HepG2 (cell line): ENCODE results near the gene TPP2.

Experiments
- ATF7-NPFF ChIP-seq: sonication (generic); formaldehyde crosslinking; IDR thresholded peaks from 2 replicates; pipeline ENCODE4 v1.8.1; 2023; ENCODE audit warnings: mild to moderate bottlenecking, low read depth, missing genetic modification reagents, moderate library complexity
- GRHL1 ChIP-seq: sonication (generic); formaldehyde crosslinking; conservative IDR thresholded peaks from 2 replicates; pipeline ENCODE4 v1.8.0; 2022; ENCODE audit warnings: missing genetic modification reagents
- JUND ChIP-seq: sonication (generic); formaldehyde crosslinking; IDR thresholded peaks from 2 replicates; pipeline ENCODE4 v1.8.0; 2022; ENCODE audit warnings: mild to moderate bottlenecking, missing genetic modification reagents
- KDM5A ChIP-seq: fragments of 200-600 bp; sonication (generic); IDR thresholded peaks from 2 replicates; pipeline ENCODE4 v1.7.0; 2018; ENCODE audit warnings: antibody characterized with exemption, mild to moderate bottlenecking, low read length, borderline replicate concordance
- TBP ChIP-seq: sonication (generic); formaldehyde crosslinking; IDR thresholded peaks from 2 replicates; pipeline ENCODE4 v1.5.0; 2020; ENCODE audit warnings: missing genetic modification reagents
- USF2 ChIP-seq, 2 experiments: sonication (generic) in 1 of 2; formaldehyde crosslinking in 1 of 2; IDR thresholded peaks; 2 replicates each; pipeline versions ENCODE4 v1.5.1 to v1.6.1; 2011 to 2020; ENCODE audit warnings: borderline replicate concordance in 1 of 2, low read depth in 1 of 2, low read length in 1 of 2, mild to moderate bottlenecking in 1 of 2, missing genetic modification reagents in 1 of 2, moderate library complexity in 1 of 2
- ZNF639 ChIP-seq: conservative IDR thresholded peaks from 2 replicates; pipeline ENCODE4 v1.6.1; 2018; ENCODE audit warnings: missing genetic modification reagents

GRCh38 chr13:102724923-102725322 is 128.1 kb downstream of the TPP2 start:
- TF ChIP-seq ZNF639 (CRISPR knock-in tag) (no peak), JUND (no peak), ATF7-NPFF (CRISPR knock-in tag) (no peak), TBP (CRISPR knock-in tag) (no peak), KDM5A (no peak), USF2 (IDR thresholded peaks at IDR 0.05; ENCODE audit: low read depth, low read length) (no peak), USF2 (CRISPR knock-in tag; IDR thresholded peaks at IDR 0.05; ENCODE audit: borderline replicate concordance) (no peak), GRHL1 (CRISPR knock-in tag) (no peak)
